ENCODE results near the gene SLC2A9. TPM values are rescaled to one million over a fixed set of nuclear protein-coding genes. Genes with fewer than 3 reads are reported as not detected.

SLC2A9 gene
- total and polyA plus RNA-seq, 2 experiments from 2014 or later: 6.2 to 7.8 TPM

- no peak for DNase-seq (ENCODE audit: low spot score)
- TF ChIP-seq CTCF (IDR thresholded peaks at IDR 0.05; ENCODE audit: poor library complexity) (no peak), EZH2phosphoT487 (IDR thresholded peaks at IDR 0.05; ENCODE audit: low read depth, severe bottlenecking, unreplicated experiment) (no peak), EZH2 (IDR thresholded peaks at IDR 0.05; ENCODE audit: borderline replicate concordance) (no peak)
- no peaks in the 10 kb centered on the region for H3K9me2 ChIP-seq (replicated peaks; ENCODE audit: insufficient read depth)
- no peaks in the 10 kb centered on the region for H3K4me1 ChIP-seq (ENCODE audit: insufficient read depth)
- no peaks in the 10 kb centered on the region for H3K36me3 ChIP-seq (replicated peaks; ENCODE audit: insufficient read depth, low read depth)
- H3K4me3 ChIP-seq: no peak overlapping the region
- H4K20me1 ChIP-seq (ENCODE audit: insufficient read depth, poor library complexity, severe bottlenecking): no peaks in the 10 kb centered on the region
- no peak overlapping the region for H3K4me2 ChIP-seq
- no peaks in the 10 kb centered on the region for H3K9me3 ChIP-seq (ENCODE audit: low read depth)
- peaks cover 12% of the 10 kb centered on the region for H3K27me3 ChIP-seq
- H3K79me2 ChIP-seq: no peaks in the 10 kb centered on the region
- H3K27ac ChIP-seq: no peak overlapping the region
- H2AFZ ChIP-seq: no peak overlapping the region
- 76% methylated on average over 5 of the region's 5 CpGs for WGBS (ENCODE audit: low lambda C conversion rate, missing lambda C conversion rate)
Observed at GRCh38 chr4:9899306-9900055, 121.8 kb downstream of the SLC2A9 start.

- no peak overlapping the region for H2AFZ ChIP-seq
- no peak overlapping the region for H3K4me3 ChIP-seq
- no peak for TF ChIP-seq EZH2 (IDR thresholded peaks at IDR 0.05; ENCODE audit: borderline replicate concordance)
- peak; percentile 55 for TF ChIP-seq CTCF (IDR thresholded peaks at IDR 0.05; ENCODE audit: poor library complexity)
- H3K4me2 ChIP-seq: no peak overlapping the region
- H3K9me3 ChIP-seq (ENCODE audit: low read depth): no peaks in the 10 kb centered on the region
- peaks cover 12% of the 10 kb centered on the region for H3K27me3 ChIP-seq
- no peaks in the 10 kb centered on the region for H3K36me3 ChIP-seq (replicated peaks; ENCODE audit: insufficient read depth, low read depth)
- peak; percentile 74 for DNase-seq (ENCODE audit: low spot score)
- 31% methylated on average over 9 of the region's 9 CpGs for WGBS (ENCODE audit: low lambda C conversion rate, missing lambda C conversion rate)
- H4K20me1 ChIP-seq (ENCODE audit: insufficient read depth, poor library complexity, severe bottlenecking): no peaks in the 10 kb centered on the region
- H3K79me2 ChIP-seq: no peaks in the 10 kb centered on the region
- no peaks in the 10 kb centered on the region for H3K4me1 ChIP-seq (ENCODE audit: insufficient read depth)
- no peak overlapping the region for H3K27ac ChIP-seq
- H3K9me2 ChIP-seq (replicated peaks; ENCODE audit: insufficient read depth): no peaks in the 10 kb centered on the region
Observed at GRCh38 chr4:9898596-9899305, 122.5 kb downstream of the SLC2A9 start.

- no peak for TF ChIP-seq EZH2 (IDR thresholded peaks at IDR 0.05; ENCODE audit: borderline replicate concordance)
- Histone ChIP-seq H3K4me2 (no peak overlapping the region), H3K4me1 (ENCODE audit: insufficient read depth) (no peaks in the 10 kb centered on the region), H3K4me3 (no peak overlapping the region), H3K27me3 (peaks cover 12% of the 10 kb centered on the region), H3K27ac (no peak overlapping the region), H3K9me3 (ENCODE audit: low read depth) (no peaks in the 10 kb centered on the region), H3K79me2 (no peaks in the 10 kb centered on the region), H4K20me1 (ENCODE audit: insufficient read depth, poor library complexity, severe bottlenecking) (no peaks in the 10 kb centered on the region), H2AFZ (no peak overlapping the region), H3K9me2 (replicated peaks; ENCODE audit: insufficient read depth) (no peaks in the 10 kb centered on the region), H3K36me3 (replicated peaks; ENCODE audit: insufficient read depth, low read depth) (no peaks in the 10 kb centered on the region)
- no peak for DNase-seq (ENCODE audit: low spot score)
- WGBS (ENCODE audit: low lambda C conversion rate, missing lambda C conversion rate): 50% methylated on average over 4 of the region's 4 CpGs
Observed at GRCh38 chr4:9895333-9895705, 126.0 kb downstream of the SLC2A9 start.

DNA sequence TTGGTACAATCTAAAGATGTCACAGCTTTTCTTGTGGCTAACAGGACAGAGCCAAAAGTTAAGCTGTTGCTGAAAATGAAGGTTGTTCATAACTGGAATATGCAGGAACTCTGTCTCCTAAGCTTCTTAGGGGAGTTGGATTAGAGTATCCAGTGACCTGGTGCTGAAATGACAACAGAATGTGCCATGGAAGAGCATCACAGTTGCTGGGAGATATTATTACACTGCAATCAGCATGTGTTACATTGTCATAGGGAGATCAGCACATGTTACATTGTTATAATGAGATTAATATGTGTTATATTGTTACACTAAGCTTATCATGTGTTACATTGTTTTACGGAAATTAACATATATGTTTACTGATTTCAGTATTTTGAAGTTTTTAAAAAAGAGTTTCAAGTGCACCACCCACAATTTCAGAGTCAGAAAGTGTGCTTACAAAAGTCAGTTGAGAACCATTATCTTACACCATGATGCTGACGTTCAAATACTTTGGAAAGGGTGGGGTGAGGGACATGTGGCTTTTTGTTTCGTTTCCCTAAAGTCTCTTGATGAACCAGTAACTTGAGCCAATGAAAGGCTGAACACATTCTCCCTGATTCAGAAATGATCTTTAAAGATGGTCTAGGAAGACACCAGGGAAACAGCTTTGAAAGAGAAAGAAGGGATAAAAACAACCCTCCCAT lies 126.5 kb downstream of the SLC2A9 start:
- H3K27me3 ChIP-seq: peaks cover 12% of the 10 kb centered on the region
- DNase-seq (ENCODE audit: low spot score): no peak

More for the DNA sequence above, 126.5 kb downstream of the SLC2A9 start:
- no peaks in the 10 kb centered on the region for H3K9me3 ChIP-seq (ENCODE audit: low read depth)
- H3K9me2 ChIP-seq (replicated peaks; ENCODE audit: insufficient read depth): no peaks in the 10 kb centered on the region
- no peak overlapping the region for H2AFZ ChIP-seq
- no peaks in the 10 kb centered on the region for H3K36me3 ChIP-seq (replicated peaks; ENCODE audit: insufficient read depth, low read depth)
- no peak overlapping the region for H3K4me2 ChIP-seq
- H4K20me1 ChIP-seq (ENCODE audit: insufficient read depth, poor library complexity, severe bottlenecking): no peaks in the 10 kb centered on the region
- TF ChIP-seq CTCF (IDR thresholded peaks at IDR 0.05; ENCODE audit: poor library complexity) (no peak), EZH2 (IDR thresholded peaks at IDR 0.05; ENCODE audit: borderline replicate concordance) (no peak), EZH2phosphoT487 (IDR thresholded peaks at IDR 0.05; ENCODE audit: low read depth, severe bottlenecking, unreplicated experiment) (no peak)
- H3K79me2 ChIP-seq: no peaks in the 10 kb centered on the region
- no peak overlapping the region for H3K27ac ChIP-seq
- 72% methylated on average over 3 of the region's 3 CpGs for WGBS (ENCODE audit: low lambda C conversion rate, missing lambda C conversion rate)
- H3K4me1 ChIP-seq (ENCODE audit: insufficient read depth): no peaks in the 10 kb centered on the region
- H3K4me3 ChIP-seq: no peak overlapping the region

All from hepatocyte (in vitro differentiated cells).